Esophagus muscularis mucosa (tissue), 4 donors: Measurements from ENCODE around the gene KRTAP10-4.

Experiments
- CTCF ChIP-seq, 3 experiments: fragments of 200-600 bp in 2 of 3; fragments of 450-650 bp in 1 of 3; sonication (generic) in 2 of 3; IDR thresholded peaks; one replicate each; pipeline ENCODE4 v1.5.1; 2017 to 2019; ENCODE audit warnings: antibody characterized with exemption in 3 of 3, mild to moderate bottlenecking in 2 of 3, moderate library complexity in 1 of 3
- EP300 ChIP-seq: sonication (generic); formaldehyde crosslinking; IDR thresholded peaks from one replicate; pipeline ENCODE4 v1.6.1; 2017; ENCODE audit warnings: antibody characterized with exemption
- POLR2A ChIP-seq: fragments of 450-650 bp; IDR thresholded peaks from one replicate; pipeline ENCODE4 v1.6.1; 2017; ENCODE audit warnings: antibody characterized with exemption, moderate library complexity, mild to moderate bottlenecking, low read depth
- POLR2AphosphoS5 ChIP-seq, 2 donors: sonication (generic); formaldehyde crosslinking; IDR thresholded peaks; one replicate each; pipeline ENCODE4 v1.6.1; 2017; ENCODE audit warnings: antibody characterized with exemption in 2 of 2

- TF ChIP-seq EP300 (no peak), CTCF (IDR thresholded peaks at IDR 0.05) (no peak), POLR2A (no peak), POLR2AphosphoS5 (IDR thresholded peaks at IDR 0.05) (no peak)
Observed at GRCh38 chr21:44590311-44590721, 16.8 kb downstream of the KRTAP10-4 start.
